GM19099 (cell line): ENCODE results near the gene IL10RB.

Experiments
- POLR2A ChIP-seq: IDR thresholded peaks from 3 replicates; pipeline ENCODE4 v1.6.1; 2011; ENCODE audit warnings: low read depth; ENCODE audit not compliant: insufficient read length; ENCODE audit errors: extremely low read depth

Gene IL10RB

GRCh38 chr21:33334191-33334590, 68.0 kb downstream of the IL10RB start:
- no peak for TF ChIP-seq POLR2A

- no peak for TF ChIP-seq POLR2A
Measured at GRCh38 chr21:33334824-33335223, 68.7 kb downstream of the IL10RB start.

GRCh38 chr21:33339135-33339534, 73.0 kb downstream of the IL10RB start:
- TF ChIP-seq POLR2A = no peak

- no peak for TF ChIP-seq POLR2A
Measured at GRCh38 chr21:33339918-33340317, 73.8 kb downstream of the IL10RB start.

GRCh38 chr21:33345751-33346238, 79.6 kb downstream of the IL10RB start:
- TF ChIP-seq POLR2A = no peak
